HFFc6 (cell line): ENCODE data around the gene PIP4K2C. TPM values are rescaled to one million over a fixed set of nuclear protein-coding genes. Genes with fewer than 3 reads are reported as not detected.
A peak's percentile ranks its signal among the peaks of the same experiment; 100 is the strongest.
"Not testable (repeated sequence)": the region's sequence is repeated elsewhere in the genome, so short reads cannot be mapped to it uniquely, and the experiment has no call there.

Experiments
- DNase-seq: peaks from one replicate; pipeline ENCODE4 v3.0.0-alpha.2; 2018
- H3K27ac Mint-ChIP-seq: 2 replicates; pipeline ENCODE4 v1.8.0; 2020; ENCODE audit warnings: mild to moderate bottlenecking, mixed read lengths
- H3K27me3 Mint-ChIP-seq: 2 replicates; pipeline ENCODE4 v1.8.0; 2021; ENCODE audit warnings: mild to moderate bottlenecking, moderate library complexity, mixed read lengths; ENCODE audit not compliant: insufficient read depth
- H3K36me3 Mint-ChIP-seq: 2 replicates; pipeline ENCODE4 v1.8.0; 2021; ENCODE audit warnings: low read depth, mixed read lengths
- H3K4me1 Mint-ChIP-seq: 2 replicates; pipeline ENCODE4 v1.8.0; 2020; ENCODE audit warnings: low read depth, mixed read lengths
- H3K4me3 Mint-ChIP-seq: 2 replicates; pipeline ENCODE4 v1.8.0; 2020; ENCODE audit warnings: mild to moderate bottlenecking, moderate library complexity, mixed read lengths
- H3K9me3 Mint-ChIP-seq: 2 replicates; pipeline ENCODE4 v1.8.0; 2020; ENCODE audit warnings: mild to moderate bottlenecking, mixed read lengths
- CTCF ChIP-seq: fragments of 200-600 bp; sonication (generic); IDR thresholded peaks from 2 replicates; pipeline ENCODE4 v1.5.0; 2021; ENCODE audit warnings: antibody characterized with exemption, mild to moderate bottlenecking
- total RNA-seq, 6 experiments: library from RNA; stranded (reverse); fragmentation: NEBNext Ultra II Directional; extraction: Animal tissue kit (Norgen Biotek cat#: 25700); gene quantifications; 2 replicates in 1 of 6; 3 replicates in 5 of 6; pipeline ENCODE4 v1.2.3, GENCODE V29; 2021

Gene PIP4K2C
- total RNA-seq, 6 experiments from 2014 or later, result 21.1 to 33.1 (median 24.3) TPM

- no peak for TF ChIP-seq CTCF
- Mint-ChIP-seq H3K27ac (no peak overlapping the region), H3K4me3 (no peak overlapping the region), H3K36me3 (no peaks in the 10 kb centered on the region), H3K9me3 (no peaks in the 10 kb centered on the region), H3K4me1 (peaks cover 2% of the 10 kb centered on the region), H3K27me3 (no peaks in the 10 kb centered on the region; the same call in 1 of the 2 replicates)
- no peak for DNase-seq
These were observed 6.3 kb upstream of the PIP4K2C start for GRCh38 chr12:57584690-57585089.

- Mint-ChIP-seq H3K9me3 (no peaks in the 10 kb centered on the region), H3K4me1 (peaks cover under 1% of the 10 kb centered on the region), H3K36me3 (no peaks in the 10 kb centered on the region), H3K27ac (no peak overlapping the region), H3K4me3 (no peak overlapping the region), H3K27me3 (no peaks in the 10 kb centered on the region; the same call in 1 of the 2 replicates)
- TF ChIP-seq CTCF, result no peak
- DNase-seq, result no peak
These were observed 5.8 kb upstream of the PIP4K2C start for GRCh38 chr12:57585156-57585555.

GRCh38 chr12:57586128-57586527, 4.9 kb upstream of the PIP4K2C start:
- no peak overlapping the region for H3K27ac Mint-ChIP-seq
- H3K4me1 Mint-ChIP-seq, result peaks cover 8% of the 10 kb centered on the region
- no peak overlapping the region for H3K4me3 Mint-ChIP-seq
- H3K9me3 Mint-ChIP-seq, result no peaks in the 10 kb centered on the region
- no peak for DNase-seq
- TF ChIP-seq CTCF, result no peak
- no peaks in the 10 kb centered on the region for H3K36me3 Mint-ChIP-seq
- H3K27me3 Mint-ChIP-seq, result no peaks in the 10 kb centered on the region; the same call in 1 of the 2 replicates

GRCh38 chr12:57586832-57587429, 4.1 kb upstream of the PIP4K2C start:
- Mint-ChIP-seq H3K4me1 (peaks cover 14% of the 10 kb centered on the region), H3K27me3 (no peaks in the 10 kb centered on the region; the same call in 1 of the 2 replicates), H3K4me3 (no peak overlapping the region), H3K9me3 (no peaks in the 10 kb centered on the region), H3K36me3 (no peaks in the 10 kb centered on the region), H3K27ac (no peak overlapping the region)
- DNase-seq, result no peak
- no peak for TF ChIP-seq CTCF

- H3K4me3 Mint-ChIP-seq, H3K36me3 Mint-ChIP-seq, H3K27ac Mint-ChIP-seq, H3K27me3 Mint-ChIP-seq, H3K9me3 Mint-ChIP-seq, DNase-seq: not testable (repeated sequence)
- H3K4me1 Mint-ChIP-seq, result peaks cover 26% of the 10 kb centered on the region
These were observed 1.9 kb upstream of the PIP4K2C start for GRCh38 chr12:57588951-57589610.

- no peak for DNase-seq
- H3K9me3 Mint-ChIP-seq, result no peaks in the 10 kb centered on the region
- no peaks in the 10 kb centered on the region; the same call in 1 of the 2 replicates for H3K27me3 Mint-ChIP-seq
- no peak overlapping the region; the same call in 1 of the 2 replicates for H3K27ac Mint-ChIP-seq
- peak overlapping the region; percentile 92 for H3K4me3 Mint-ChIP-seq
- peaks cover 26% of the 10 kb centered on the region for H3K4me1 Mint-ChIP-seq
- no peaks in the 10 kb centered on the region for H3K36me3 Mint-ChIP-seq
- TF ChIP-seq CTCF, result no peak
These were observed 521 bp upstream of the PIP4K2C start for GRCh38 chr12:57590479-57590863.
